Measurements from ENCODE around the gene SOX5.

The SOX5 gene

DNA sequence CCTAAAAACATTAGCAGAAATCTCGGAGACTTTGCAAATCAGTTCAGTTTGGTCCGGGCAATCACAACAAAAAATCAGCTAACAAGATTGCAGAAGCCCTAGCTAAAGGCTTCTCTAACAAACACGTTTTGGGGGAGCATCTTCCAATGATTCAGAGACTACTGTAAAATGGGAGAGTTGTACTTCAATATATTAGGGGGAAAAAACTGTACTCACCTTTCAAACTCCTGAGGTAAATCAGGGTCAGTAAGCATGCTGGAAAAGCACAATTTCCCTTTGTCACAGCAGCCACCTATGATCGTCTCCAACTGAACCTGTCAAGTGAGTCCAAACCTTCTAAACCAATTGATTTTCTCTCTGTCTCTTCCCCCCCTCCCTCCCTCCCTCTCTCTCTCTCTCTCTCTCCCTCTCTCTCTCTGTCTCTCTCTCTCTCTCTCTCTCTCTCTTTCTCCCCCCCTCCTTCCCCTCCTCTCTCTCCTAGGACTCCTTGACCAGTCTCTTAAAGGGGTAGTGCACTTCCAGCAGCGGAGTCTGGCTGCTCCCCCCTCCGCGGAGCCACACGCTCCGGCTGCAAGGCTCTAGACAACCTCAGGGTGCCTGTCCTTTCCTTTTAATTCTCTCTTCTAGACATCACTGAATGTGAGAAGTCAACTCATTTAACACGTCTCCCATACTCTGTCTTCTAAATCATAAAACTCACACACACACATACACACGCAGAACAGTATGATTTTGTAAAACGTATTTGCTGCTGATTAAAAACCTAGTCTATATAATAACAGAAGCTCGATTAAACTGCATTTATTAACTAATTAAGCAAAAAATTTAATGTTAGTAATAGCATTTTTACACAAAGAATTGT, at the start of gene SOX5:
TSS of gene SOX5 (minus strand) at position 323 of the 862 bp plus-strand sequence. CDS start at position 254, 69 bp downstream.
- no peak for DNase-seq

DNA sequence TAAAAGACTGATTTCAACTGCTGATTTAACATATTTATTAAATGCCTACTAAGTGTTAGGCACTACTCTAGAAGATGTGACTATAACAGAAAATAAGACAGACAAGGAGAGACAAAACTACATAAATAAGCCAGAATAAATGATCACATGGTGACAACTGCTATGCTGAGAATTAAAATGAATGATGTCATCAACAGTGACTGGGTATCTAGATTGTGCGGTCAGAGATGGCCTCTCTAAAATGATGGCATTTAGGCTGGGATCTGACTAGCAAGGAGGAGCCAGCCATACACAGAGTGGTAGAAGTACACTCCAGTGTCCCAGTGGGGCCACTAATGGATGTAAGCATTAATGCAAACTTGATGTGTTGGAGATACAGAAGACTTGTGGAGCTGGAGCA, 37.6 kb upstream of the SOX5 start:
- no peak for DNase-seq

DNA sequence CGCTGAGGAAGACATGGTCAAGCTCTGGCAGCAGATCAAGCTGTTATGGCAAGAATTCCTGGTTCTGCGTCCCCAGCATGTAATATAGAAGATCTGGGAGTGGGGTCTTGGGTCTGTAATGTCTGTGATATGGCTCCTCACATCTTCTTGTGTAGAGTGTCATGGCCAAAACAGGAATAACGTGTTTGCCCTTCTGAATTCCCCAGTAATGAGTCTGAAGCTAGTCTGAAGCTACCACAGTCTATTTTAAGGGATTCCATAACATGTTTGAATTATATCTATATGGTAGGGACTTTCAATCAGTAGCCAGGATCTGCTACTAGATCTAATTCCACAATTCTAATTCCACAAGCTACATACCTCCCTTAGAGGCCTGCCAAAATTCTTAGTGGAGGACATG, 31.4 kb upstream of the SOX5 start:
- no peak for DNase-seq

DNA sequence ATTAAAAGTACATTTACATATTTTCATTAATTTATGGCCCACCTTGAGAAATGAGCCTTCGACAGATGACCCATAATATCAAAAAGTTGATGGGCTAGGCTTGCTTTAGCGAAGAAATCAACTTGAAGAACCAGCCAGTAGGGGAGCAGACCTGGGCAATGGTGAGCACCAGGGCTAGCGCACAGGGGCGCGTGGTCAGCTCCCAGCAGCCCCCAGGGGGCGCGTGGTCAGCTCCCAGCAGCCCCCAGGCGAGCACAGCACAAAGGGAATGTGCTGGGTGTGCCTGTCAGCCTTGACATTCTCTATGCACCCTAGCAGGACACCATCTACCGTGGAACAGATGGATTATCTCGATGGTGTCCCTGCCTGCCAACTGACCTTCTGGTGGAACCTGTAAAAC, 15.3 kb upstream of the SOX5 start:
- no peak for DNase-seq

DNA sequence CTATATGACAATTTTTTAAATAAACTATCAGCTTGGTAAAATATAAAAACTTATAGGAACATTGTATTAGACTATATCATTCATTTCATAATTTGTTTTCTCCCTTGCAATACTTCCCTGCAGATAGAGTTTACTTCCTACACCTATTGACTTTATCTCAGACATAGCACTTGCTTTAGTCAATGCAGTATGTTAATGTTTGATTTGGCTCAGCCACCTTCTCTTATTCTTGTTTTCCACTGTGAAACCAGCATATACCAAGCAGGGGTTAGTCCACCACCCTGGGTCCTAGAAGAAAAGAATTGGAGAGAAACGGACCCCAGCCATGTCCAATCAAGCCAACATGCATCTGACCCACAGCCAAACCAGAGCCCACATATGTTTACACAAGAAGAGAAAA, 10.4 kb upstream of the SOX5 start:
- no peak for DNase-seq

DNA sequence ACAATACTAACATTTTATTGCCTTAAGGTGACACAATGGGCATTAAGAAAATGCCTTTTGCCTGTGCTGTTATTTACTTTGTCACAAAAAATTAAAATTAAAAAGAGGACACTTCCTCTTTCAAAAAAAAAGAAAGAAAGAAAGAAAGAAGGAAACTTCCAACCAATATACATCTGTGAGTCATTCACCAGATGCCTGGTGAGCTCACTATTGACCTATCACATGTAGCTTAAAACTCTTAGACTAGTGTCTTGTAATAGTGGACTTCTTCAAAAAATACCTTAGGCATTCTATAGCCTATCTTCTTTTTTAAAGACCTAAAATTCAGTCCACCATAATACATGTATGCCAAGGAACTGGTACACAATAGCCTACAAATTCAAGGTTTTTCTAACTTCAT, 4.9 kb upstream of the SOX5 start:
- no peak for DNase-seq

DNA sequence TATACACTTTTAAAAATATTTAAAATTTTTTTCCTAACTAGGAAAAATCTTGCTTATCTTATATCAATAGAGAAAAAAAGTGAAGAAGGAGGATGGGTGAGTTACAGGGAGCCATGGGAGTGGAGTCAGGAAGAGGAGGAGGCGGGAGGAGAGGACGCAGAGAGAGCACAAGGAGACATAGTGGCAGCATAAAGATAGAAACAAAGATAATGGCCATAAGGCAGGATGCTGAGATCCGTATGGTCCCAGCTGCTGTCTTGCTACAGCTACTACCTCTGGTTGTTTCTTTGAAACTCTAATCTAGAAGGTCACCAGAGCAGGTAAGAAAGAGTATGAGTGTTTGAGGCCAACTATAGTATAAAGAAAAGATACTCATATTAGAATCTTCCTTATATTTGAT, 2.6 kb upstream of the SOX5 start:
- no peak for DNase-seq

DNA sequence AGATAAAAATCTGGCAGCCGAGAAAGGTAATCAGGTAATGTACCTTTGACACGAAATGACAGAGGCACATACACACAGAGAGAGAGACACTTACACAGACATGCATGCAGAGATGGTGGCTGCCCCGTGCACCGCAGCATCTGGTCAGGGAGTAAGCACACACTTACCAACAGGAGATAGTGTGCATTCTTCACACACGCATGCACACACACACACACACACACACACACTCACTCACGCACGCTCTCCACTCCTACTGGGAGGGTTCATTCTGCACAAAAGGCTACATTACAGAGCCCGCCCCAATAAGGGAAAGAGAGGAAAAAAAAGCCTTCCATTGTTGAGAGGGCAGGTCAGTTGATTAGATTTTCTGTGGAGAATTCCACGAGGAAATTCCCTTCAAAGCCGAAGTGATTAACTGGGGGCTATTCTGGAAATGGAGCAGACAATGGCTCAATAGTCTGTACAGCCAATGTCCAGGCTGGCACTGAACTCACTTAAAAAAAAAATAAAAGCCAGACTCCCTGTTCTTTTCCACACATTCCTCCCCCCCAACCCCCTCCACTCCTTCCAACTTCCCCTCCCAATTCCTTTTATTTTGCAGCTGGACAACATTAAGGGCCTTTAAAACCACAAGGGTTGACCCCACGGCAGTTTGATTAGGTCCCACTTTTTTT, 1.4 kb upstream of the SOX5 start:
- no peak for DNase-seq

DNA sequence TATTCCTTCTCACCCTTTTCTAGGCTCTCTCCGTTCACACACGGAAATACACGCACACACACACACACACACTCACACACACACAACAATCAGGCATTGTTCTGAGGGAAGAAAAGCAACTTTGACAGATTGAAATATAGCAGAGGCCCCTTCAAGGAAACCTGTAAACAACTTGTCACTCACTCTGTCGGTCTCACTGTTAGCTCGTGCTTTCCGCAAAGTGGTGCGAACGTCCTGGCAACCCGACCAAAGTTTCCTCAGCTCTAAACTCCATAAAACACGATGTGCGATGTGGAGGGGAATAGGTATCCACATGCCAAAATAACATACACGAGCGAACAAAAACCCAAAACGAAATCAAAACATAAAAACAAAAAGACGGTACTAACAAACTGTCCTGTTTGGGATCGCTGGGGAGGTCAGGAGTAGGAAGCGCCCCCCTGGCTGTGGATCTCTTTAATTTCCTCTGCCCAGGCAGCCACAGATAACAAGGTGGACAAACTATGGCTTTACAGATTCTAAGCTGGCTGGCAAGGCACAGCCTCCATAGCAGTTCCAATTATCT, 822 bp upstream of the SOX5 start:
- DNase-seq, result no peak

DNA sequence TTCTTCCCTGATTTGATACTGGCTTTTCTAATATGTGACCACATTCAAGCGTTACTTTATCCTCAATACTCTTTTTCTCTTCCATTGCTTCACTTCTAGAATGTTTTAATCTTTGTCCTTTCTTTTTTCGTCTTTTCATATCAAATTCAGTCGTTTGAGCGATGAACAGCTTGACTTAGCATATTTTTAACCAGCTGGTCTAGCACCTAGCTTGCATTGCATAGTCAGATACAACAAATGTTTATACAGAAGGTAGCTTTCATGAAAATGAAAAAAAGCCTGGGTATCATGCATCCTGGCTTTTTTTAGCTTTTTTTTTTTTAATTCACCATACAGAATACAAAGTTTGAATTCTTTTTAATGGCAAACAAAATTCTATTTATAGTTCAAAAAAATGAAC, 1.2 kb downstream of the SOX5 start:
- no peak for DNase-seq

DNA sequence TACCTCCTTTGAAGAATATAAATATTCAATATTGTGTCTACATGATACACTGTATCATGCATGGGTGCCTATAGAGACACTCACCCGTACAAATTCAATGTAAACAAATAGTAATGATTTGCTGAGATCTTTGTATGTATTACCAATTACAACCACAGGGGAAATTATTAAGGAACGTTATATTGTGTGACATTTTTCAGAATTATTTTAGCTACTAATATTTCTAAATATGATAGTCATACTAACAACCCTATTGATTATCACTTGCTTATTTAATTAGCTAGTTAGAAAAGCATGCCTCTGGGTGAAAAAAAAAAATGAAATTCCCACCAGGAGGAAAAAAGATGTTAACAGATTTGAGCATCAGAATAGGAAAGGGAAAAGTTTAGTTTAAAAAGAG, 2.1 kb downstream of the SOX5 start:
- no peak for DNase-seq

DNA sequence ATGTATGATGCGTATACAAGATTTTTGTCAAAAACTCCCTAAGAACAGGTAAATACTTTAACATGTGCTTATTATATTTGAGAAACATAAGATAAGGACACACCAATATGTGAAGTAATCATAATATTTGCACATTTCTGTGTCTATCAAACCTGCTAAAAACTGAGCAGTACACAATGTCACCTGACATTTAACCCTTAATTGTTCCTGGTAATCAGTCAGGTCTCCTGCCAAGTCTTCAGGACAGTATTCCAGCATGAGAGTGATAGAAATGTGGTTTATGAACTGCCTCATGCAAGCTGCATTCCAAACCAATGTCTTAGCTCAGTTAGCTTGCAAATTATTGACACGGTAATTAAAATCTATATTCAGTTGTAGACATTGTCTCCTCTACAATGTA, 4.2 kb downstream of the SOX5 start:
- DNase-seq, result no peak

DNA sequence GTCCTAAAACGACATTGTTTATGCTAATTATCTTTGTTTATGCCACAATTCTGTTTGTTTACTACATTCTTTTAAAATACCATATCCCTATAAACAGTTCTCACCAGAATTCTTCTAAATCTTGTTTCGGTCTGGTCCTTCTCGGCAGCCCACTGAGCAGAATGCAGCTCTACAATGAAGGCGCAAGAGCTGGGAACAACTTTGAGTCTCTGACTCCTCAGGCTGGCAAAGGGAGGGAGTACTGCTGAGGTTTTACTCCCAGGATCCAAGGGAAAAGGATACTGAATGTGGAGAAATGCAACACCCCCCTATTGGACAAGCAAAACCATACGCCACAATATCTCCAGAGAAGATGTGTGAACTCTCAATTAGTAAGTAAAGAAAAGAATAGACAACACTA, 5.4 kb downstream of the SOX5 start:
- DNase-seq, result no peak

DNA sequence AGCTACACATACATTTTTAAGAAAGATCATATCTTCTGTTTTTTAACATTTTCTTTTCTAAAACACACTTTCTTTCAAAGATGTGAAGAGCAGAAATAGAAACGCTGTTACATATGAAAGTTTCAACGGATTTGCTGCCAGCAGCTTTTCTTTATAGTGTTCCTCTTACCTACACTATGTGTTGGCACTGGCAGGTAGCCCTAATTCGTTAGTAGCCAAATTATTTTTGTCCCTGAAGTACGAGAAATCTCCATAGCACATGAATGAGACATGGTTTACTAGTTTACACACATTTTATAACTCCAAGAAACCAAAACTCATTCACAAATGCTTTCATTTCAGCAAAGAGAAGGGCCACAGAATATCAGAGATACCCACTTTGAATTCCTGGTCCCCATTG, 6.6 kb downstream of the SOX5 start:
- no peak for DNase-seq

DNA sequence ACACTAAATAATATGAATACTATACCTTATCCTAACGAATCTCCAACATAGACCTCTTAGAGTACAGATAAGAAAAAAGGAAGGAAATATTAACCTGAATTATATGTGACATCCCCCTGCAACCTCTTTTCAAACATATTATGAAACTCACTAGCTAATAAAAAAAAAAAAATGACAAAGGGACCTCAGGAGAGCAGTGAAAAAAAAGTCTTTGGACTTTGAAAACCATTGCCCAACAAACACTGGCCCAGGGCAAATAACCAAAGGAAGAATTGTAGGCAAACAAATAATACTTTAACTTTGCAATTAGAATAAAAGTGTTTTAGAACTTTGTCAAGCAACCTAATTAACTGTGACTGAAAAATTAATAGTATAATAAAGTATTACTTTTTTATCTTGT, 7.7 kb downstream of the SOX5 start:
- DNase-seq, result no peak

DNA sequence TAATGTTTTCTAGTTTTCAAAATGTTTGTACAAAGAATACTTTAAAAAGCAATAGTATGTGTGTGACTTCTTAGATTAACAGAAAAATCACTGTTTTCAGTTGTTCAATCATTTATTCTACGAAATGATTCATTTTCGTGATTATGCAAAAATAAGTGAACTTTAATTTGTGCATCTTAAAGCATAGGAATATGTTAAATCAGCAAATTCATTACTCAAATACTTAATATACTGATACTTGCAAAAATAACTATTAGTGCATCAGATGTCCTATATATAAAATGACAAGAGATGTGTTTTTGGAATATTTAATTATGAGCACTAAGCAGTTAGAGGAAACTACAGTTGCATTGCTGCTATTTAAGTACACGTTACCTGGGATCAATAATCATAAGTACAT, 11.0 kb downstream of the SOX5 start:
- DNase-seq, result no peak

DNA sequence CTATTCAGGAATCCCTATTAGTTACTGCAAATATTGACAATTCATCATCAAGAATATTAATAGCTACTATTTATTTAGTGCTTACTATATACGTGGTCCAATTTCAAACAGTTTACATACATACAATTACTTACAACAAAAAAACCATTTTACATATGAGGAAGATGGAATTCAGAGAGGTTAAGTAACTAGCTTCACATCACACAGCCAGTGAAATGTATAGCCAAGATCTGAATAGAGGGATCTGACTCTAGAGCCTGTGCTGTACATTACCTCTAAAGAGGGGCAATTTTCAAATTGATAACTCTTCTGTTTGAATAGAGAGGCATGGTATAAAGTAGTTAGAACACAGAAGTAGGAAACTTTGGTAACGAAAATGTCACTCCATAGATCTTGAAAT, 18.3 kb downstream of the SOX5 start:
- no peak for DNase-seq

DNA sequence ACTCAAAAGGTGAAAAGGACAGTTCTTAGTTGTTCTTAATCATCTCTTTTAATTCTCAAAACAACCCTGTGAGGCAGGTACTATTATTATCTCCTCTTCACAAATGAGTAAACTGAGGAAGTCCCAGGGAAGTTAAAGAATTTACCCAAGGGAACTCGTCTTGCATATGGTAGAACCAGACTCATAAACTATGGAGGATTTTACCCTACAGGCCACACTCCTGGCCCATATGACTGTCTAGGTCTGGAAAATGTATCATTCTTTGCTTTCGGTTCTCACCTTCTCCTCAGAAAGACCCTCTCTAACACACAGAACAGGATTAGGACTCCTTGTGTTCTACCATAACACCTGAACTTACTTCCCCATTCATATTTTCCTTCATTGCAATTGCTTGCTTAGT, 18.9 kb downstream of the SOX5 start:
- DNase-seq, result no peak

DNA sequence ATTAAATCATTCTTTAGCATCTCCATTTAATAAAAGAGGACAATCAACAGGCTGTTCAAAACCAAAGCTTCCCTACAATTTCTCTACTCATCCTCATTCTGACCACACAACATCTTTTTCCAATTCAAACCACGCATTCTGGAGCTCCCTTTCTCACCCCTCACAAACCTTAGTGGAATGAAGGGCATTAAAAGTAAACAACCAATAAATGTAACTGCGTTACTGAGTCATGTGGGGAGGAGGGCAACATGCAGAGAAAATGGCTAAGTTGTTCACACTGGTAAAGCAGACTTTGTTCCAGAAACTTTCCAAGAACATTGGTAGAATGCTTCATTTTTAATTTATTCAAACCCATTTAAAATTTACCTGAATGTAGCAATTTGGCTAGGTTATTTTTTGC, 19.6 kb downstream of the SOX5 start:
- no peak for DNase-seq

DNA sequence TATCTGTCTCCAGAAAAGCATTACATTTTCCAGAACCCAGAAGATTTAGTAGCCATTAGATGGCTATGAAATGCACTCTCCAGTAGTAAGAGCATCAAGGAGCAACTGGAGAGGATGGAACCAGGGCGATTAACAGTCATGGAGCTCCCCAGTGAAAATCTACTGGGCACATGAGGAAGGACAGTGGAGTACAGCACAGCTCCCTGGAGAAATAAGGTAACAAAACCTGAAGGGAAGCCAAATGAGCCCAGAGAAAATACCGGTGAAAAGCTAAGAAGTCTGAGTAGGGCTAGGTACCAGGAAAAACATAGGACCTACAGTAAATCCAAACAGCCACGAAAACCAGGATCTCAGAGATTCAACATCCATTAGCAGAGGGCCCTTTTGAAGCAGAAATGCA, 21.6 kb downstream of the SOX5 start:
- no peak for DNase-seq

DNA sequence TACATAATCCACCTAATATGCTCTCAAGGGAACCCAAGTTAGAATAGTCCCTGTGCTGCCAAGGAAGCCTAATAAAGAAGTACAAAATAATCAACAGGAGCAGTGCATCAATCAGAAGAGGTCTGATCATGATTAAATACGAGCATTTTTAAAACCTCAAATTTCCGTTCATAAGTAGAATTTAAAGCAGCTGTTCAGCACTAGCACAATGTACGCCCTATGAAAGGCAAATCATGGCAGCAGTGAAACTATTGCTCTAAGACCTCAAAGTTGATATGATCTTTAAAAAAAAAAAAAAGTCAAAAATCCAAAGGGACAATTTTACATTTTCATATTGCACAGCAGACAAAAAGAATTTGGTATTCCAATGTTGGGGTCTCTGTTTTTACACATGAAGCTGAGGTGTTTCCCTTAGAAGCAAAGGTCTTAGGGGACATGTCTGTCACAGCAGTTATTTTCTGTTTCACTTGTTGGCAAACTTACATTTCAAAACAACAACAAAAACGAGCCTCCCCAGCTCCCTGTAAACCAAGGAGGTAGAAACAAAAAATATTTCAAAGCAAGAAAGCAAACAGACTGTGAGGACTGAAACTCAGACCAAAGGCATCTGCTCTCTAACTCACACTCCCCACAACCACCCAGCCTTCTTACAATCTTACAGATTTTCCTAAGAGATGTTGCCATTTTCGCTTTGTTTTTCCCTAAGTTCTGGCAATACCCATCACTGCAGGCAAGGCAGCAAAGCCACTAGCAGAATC, 28.2 kb downstream of the SOX5 start:
- no peak for DNase-seq

DNA sequence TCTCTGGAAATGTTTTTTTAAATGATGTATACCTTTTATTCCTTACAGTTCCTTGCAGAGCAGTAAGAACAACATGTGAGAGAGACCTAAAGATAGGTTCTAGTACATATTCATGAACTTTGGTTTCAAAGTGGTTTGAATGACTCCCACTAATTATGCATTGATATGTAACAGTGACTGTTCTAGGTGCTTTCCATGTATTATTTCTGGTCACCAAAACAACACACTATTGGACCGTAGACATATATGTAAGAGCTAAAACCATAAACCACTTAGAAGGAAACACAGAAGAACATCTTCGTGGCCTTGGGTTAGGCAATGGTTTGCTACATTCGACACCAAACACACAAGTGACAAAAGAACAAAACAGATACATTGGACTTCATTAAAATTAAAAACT, 37.9 kb downstream of the SOX5 start:
- DNase-seq, result no peak

DNA sequence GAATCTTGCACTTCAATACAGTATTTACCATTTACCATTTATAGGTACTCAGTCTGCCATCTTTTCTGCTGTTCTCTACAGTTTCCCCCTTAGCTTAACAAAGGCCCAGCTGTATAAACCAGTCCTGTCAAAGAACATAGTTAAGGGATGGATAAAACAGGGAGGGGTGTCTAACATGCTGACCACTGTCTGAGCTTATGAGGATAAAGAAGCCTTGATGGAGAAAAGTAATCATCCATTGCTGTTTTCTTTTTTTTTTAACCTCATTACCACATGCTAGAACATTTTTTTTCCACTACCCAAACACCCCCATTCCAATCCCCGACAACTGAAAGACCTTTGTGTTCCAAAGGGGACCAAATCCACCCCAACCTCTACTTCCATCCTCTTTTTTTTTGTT, 39.9 kb downstream of the SOX5 start:
- DNase-seq, result no peak

DNA sequence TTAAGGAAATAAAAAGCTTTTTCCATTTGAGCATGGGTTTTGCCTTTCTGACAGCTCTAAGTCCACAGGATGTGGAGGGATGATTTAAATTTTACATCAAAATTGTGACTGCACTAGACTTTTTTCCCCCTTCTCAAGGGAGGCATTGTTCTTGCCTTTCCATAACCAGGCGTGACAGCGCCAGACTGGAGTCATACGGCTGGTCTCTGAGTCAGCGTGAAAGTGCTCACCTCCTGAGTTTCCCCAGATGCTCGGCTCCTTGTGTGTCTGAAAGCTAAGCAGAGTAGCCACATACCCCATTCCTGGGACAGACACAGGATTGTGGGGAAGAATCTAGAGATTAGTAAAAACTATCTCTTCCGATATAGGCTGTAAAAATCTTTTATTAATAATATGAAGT, 43.1 kb downstream of the SOX5 start:
- DNase-seq, result no peak
